ENCODE results near the gene GPATCH11. TPM values are rescaled to one million over a fixed set of nuclear protein-coding genes. Genes with fewer than 3 reads are reported as not detected.

GPATCH11 gene
- polyA plus RNA-seq, 1 donor (not counting 4 experiments of a cell fraction or from before 2014, with no cell fraction given) = 4.9 TPM

GRCh38 chr2:37068686-37069085 lies 15.6 kb upstream of the GPATCH11 start:
- Histone ChIP-seq H3K4me1 (ENCODE audit: control insufficient read depth, extremely low read depth, insufficient read depth, low read length) (no peaks in the 10 kb centered on the region), H2AFZ (ENCODE audit: control insufficient read depth, low read length) (no peak overlapping the region), H3K9ac (ENCODE audit: control insufficient read depth, extremely low read depth, insufficient read depth, low read length) (no peak overlapping the region), H3K27me3 (ENCODE audit: control insufficient read depth, extremely low read depth, insufficient read depth, low read length) (no peaks in the 10 kb centered on the region), H3K4me2 (ENCODE audit: control insufficient read depth, extremely low read depth, insufficient read depth, low read depth, low read length) (no peak overlapping the region), H3K79me2 (ENCODE audit: control insufficient read depth, insufficient read depth, low read length) (no peaks in the 10 kb centered on the region), H3K27ac (ENCODE audit: control insufficient read depth, insufficient read depth, low read length) (no peak overlapping the region), H4K20me1 (ENCODE audit: control insufficient read depth, extremely low read depth, insufficient read depth, low read length) (no peaks in the 10 kb centered on the region), H3K4me3 (ENCODE audit: control insufficient read depth in 2 of 3, extremely low read depth in 1 of 3, insufficient read depth in 2 of 3, low read depth in 1 of 3, low read length in 3 of 3) (no peak overlapping the region), H3K9me3 (ENCODE audit: control insufficient read depth, low read depth, low read length) (no peaks in the 10 kb centered on the region), H3K36me3 (ENCODE audit: control insufficient read depth in 2 of 2, extremely low read depth in 1 of 2, insufficient read depth in 2 of 2, low read length in 2 of 2) (peaks cover 4 to 14% of the 10 kb centered on the region in 2 experiments), H3K9me1 (ENCODE audit: control insufficient read depth, extremely low read depth, insufficient read depth, low read length) (no peaks in the 10 kb centered on the region)
- TF ChIP-seq EZH2 (IDR thresholded peaks at IDR 0.05; ENCODE audit: low read length) = no peak
- no peak for TF ChIP-seq CTCF (optimal IDR thresholded peaks at IDR 0.05 in 1 of 3, IDR thresholded peaks at IDR 0.05 in 1 of 3, conservative IDR thresholded peaks at IDR 0.05 in 1 of 3; ENCODE audit: extremely low read depth in 1 of 3, insufficient read depth in 2 of 3, low read length in 3 of 3)
- dilution Hi-C loops (cut with MboI; ENCODE audit: extremely low pct_ligation_motif_present, low sequenced_read_pairs) = no loop called here
- FAIRE-seq (no peak), DNase-seq (ENCODE audit: low read depth, low spot score) (no peak)

DNA sequence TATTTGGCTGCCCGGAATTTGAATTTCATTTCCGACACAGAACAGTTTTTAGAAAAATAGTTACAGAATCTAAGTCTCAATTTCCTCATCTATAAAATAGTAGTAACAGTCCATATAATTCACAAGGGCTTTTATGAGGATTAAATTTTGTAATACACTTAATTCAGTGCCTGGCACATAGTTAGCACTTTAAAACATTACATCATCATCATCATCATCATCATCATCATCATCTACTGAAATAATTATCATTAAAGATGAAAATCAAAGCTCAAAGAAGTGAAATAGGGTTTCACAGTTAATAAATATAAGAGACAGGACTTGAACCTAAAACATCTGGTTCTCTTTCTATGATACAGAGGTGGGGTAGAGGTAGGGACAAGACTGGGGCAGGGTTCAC lies 13.4 kb upstream of the GPATCH11 start:
- H3K9ac ChIP-seq (ENCODE audit: control insufficient read depth, extremely low read depth, insufficient read depth, low read length) = no peak overlapping the region
- no peak for DNase-seq (ENCODE audit: low read depth, low spot score)
- H3K9me1 ChIP-seq (ENCODE audit: control insufficient read depth, extremely low read depth, insufficient read depth, low read length) = no peaks in the 10 kb centered on the region
- no peak overlapping the region for H3K27ac ChIP-seq (ENCODE audit: control insufficient read depth, insufficient read depth, low read length)
- no peaks in the 10 kb centered on the region for H3K79me2 ChIP-seq (ENCODE audit: control insufficient read depth, insufficient read depth, low read length)
- H3K9me3 ChIP-seq (ENCODE audit: control insufficient read depth, low read depth, low read length) = no peaks in the 10 kb centered on the region
- H3K4me3 ChIP-seq (ENCODE audit: control insufficient read depth in 2 of 3, extremely low read depth in 1 of 3, insufficient read depth in 2 of 3, low read depth in 1 of 3, low read length in 3 of 3) = no peak overlapping the region
- H3K36me3 ChIP-seq (ENCODE audit: control insufficient read depth in 2 of 2, extremely low read depth in 1 of 2, insufficient read depth in 2 of 2, low read length in 2 of 2) = peaks cover 0 to 7% of the 10 kb centered on the region in 2 experiments
- no peaks in the 10 kb centered on the region for H4K20me1 ChIP-seq (ENCODE audit: control insufficient read depth, extremely low read depth, insufficient read depth, low read length)
- no peak overlapping the region for H2AFZ ChIP-seq (ENCODE audit: control insufficient read depth, low read length)
- no peak for TF ChIP-seq EZH2 (IDR thresholded peaks at IDR 0.05; ENCODE audit: low read length)
- no peak for TF ChIP-seq CTCF (optimal IDR thresholded peaks at IDR 0.05 in 1 of 3, IDR thresholded peaks at IDR 0.05 in 1 of 3, conservative IDR thresholded peaks at IDR 0.05 in 1 of 3; ENCODE audit: extremely low read depth in 1 of 3, insufficient read depth in 2 of 3, low read length in 3 of 3)
- no peak for FAIRE-seq
- no peak overlapping the region for H3K4me2 ChIP-seq (ENCODE audit: control insufficient read depth, extremely low read depth, insufficient read depth, low read depth, low read length)
- dilution Hi-C loops (cut with MboI; ENCODE audit: extremely low pct_ligation_motif_present, low sequenced_read_pairs) = no loop called here
- H3K4me1 ChIP-seq (ENCODE audit: control insufficient read depth, extremely low read depth, insufficient read depth, low read length) = no peaks in the 10 kb centered on the region
- no peaks in the 10 kb centered on the region for H3K27me3 ChIP-seq (ENCODE audit: control insufficient read depth, extremely low read depth, insufficient read depth, low read length)
